B cell (primary cell): ENCODE results near the gene ARHGAP26. TPM values are rescaled to one million over a fixed set of nuclear protein-coding genes. Genes with fewer than 3 reads are reported as not detected.

ENCODE experiments used
- ATAC-seq: fragments of 200-7000 bp; cut with Tn5 transposase; one replicate; pipeline ENCODE4 v1.10.0; 2021; ENCODE audit warnings: low read depth, mild to moderate bottlenecking, moderate number of reproducible peaks, moderate library complexity
- CTCF ChIA-PET: fragments of 350-600 bp; sonication (Branson Sonifier 250); formaldehyde crosslinking; loops from one replicate; lab custom pipeline; 2021; ENCODE audit warnings: antibody characterized with exemption, inconsistent platforms; lab: Charles Lee
- POLR2A ChIA-PET: fragments of 350-600 bp; sonication (Branson Sonifier 250); formaldehyde crosslinking; loops from one replicate; lab custom pipeline; 2021; ENCODE audit warnings: antibody characterized with exemption; lab: Charles Lee
- DNase-seq: peaks from one replicate; pipeline ENCODE4 v3.0.0; 2013
- H2AFZ ChIP-seq: 2 replicates; pipeline ENCODE4 v1.6.1; 2012; ENCODE audit warnings: mild to moderate bottlenecking, low read depth, low read length; ENCODE audit not compliant: insufficient read depth, poor library complexity, severe bottlenecking
- H3K27ac ChIP-seq, 2 donors: 1 replicate in 1 of 2; 2 replicates in 1 of 2; pipeline ENCODE4 v1.5.1; 2012 to 2013; ENCODE audit warnings: low read length in 2 of 2, mild to moderate bottlenecking in 2 of 2, moderate library complexity in 1 of 2
- H3K27me3 ChIP-seq, 4 experiments: fragments of 200-600 bp in 1 of 4; sonication (generic) in 1 of 4; replicated peaks in 1 of 4; 1 replicate in 2 of 4; 2 replicates in 2 of 4; pipeline versions ENCODE4 v1.6.1 to v1.7.0; 2013 to 2016; ENCODE audit warnings: low read length in 3 of 4, mild to moderate bottlenecking in 2 of 4, mixed read lengths in 1 of 4, moderate library complexity in 1 of 4; ENCODE audit not compliant: insufficient read depth in 4 of 4, control insufficient read depth in 3 of 4; ENCODE audit errors: control extremely low read depth in 1 of 4
- H3K36me3 ChIP-seq, 2 experiments: replicated peaks in 1 of 2; 1 replicate in 1 of 2; 2 replicates in 1 of 2; pipeline versions ENCODE4 v1.6.1 to v1.7.1; 2013; ENCODE audit warnings: low read length in 1 of 2; ENCODE audit not compliant: insufficient read depth in 2 of 2, control insufficient read depth in 1 of 2; ENCODE audit errors: control extremely low read depth in 1 of 2, extremely low read depth in 1 of 2
- H3K4me1 ChIP-seq, 2 donors: fragments of 200-600 bp in 1 of 2; sonication (generic) in 1 of 2; 1 replicate in 1 of 2; 2 replicates in 1 of 2; pipeline versions ENCODE4 v1.5.1 to v1.6.1; 2013 to 2017; ENCODE audit warnings: low read length in 2 of 2; ENCODE audit not compliant: control insufficient read depth in 2 of 2, insufficient read depth in 2 of 2
- H3K4me2 ChIP-seq: replicated peaks from 2 replicates; pipeline ENCODE3; 2012; ENCODE audit warnings: mild to moderate bottlenecking, low read depth, low read length; ENCODE audit not compliant: poor library complexity, severe bottlenecking
- H3K4me3 ChIP-seq, 5 experiments: fragments of 200-600 bp in 1 of 5; sonication (generic) in 1 of 5; 1 replicate in 3 of 5; 2 replicates in 2 of 5; pipeline versions ENCODE4 v1.5.1 to v1.7.0; 2011 to 2016; ENCODE audit warnings: low read length in 4 of 5, mild to moderate bottlenecking in 4 of 5, low read depth in 2 of 5, control low read depth in 1 of 5, moderate library complexity in 1 of 5; ENCODE audit not compliant: insufficient read depth in 1 of 5; ENCODE audit errors: control extremely low read depth in 1 of 5, extremely low read depth in 1 of 5
- H3K79me2 ChIP-seq: fragments of 200-600 bp; sonication (generic); one replicate; pipeline ENCODE4 v1.6.0; 2016; ENCODE audit warnings: low read length; ENCODE audit not compliant: control insufficient read depth, insufficient read depth
- H3K9ac ChIP-seq: fragments of 200-600 bp; sonication (generic); 2 replicates; pipeline ENCODE4 v1.6.1; 2017; ENCODE audit warnings: mild to moderate bottlenecking, low read length, moderate library complexity
- H3K9me3 ChIP-seq, 3 donors: one replicate each; pipeline versions ENCODE4 v1.6.1 to v1.7.1; 2013; ENCODE audit warnings: low read length in 2 of 3; ENCODE audit not compliant: control insufficient read depth in 2 of 3, insufficient read depth in 1 of 3; ENCODE audit errors: control extremely low read depth in 1 of 3
- H4K20me1 ChIP-seq: 2 replicates; pipeline ENCODE4 v1.6.0; 2012; ENCODE audit warnings: mild to moderate bottlenecking, low read length; ENCODE audit not compliant: insufficient read depth, control insufficient read depth, poor library complexity, severe bottlenecking
- H3K27ac Mint-ChIP-seq: one replicate; pipeline ENCODE4 v1.8.0; 2021; ENCODE audit warnings: mixed read lengths
- H3K27me3 Mint-ChIP-seq: one replicate; pipeline ENCODE4 v1.8.0; 2021; ENCODE audit warnings: mixed read lengths
- H3K4me1 Mint-ChIP-seq: one replicate; pipeline ENCODE4 v1.8.0; 2021; ENCODE audit warnings: mixed read lengths
- H3K4me3 Mint-ChIP-seq: one replicate; pipeline ENCODE4 v1.8.0; 2021; ENCODE audit warnings: mixed read lengths
- H3K9me3 Mint-ChIP-seq: one replicate; pipeline ENCODE4 v1.8.0; 2022; ENCODE audit warnings: mixed read lengths; ENCODE audit not compliant: insufficient read depth
- CTCF ChIP-seq: fragments of 200-600 bp; IDR thresholded peaks from one replicate; pipeline ENCODE4 v1.8.0; 2022; ENCODE audit warnings: antibody characterized with exemption, mild to moderate bottlenecking
- EZH2 ChIP-seq: IDR thresholded peaks from 2 replicates; pipeline ENCODE4 v1.6.1; 2012; ENCODE audit warnings: borderline replicate concordance, low read depth, mild to moderate bottlenecking, moderate library complexity, low read length; ENCODE audit not compliant: insufficient read depth, poor library complexity, severe bottlenecking
- WGBS: methylation state at CpG from one replicate; pipeline ENCODE4 v1.1.5; 2013; ENCODE audit warnings: missing lambda C conversion rate; ENCODE audit not compliant: insufficient coverage; 5-methylcytosine and 5-hydroxymethylcytosine counted together
- intact Hi-C: fragments of 100-400 bp; cut with micrococcal nuclease; formaldehyde crosslinking; loops from one replicate; pipeline ENCODE4 v1.10.0; 2022
- polyA plus RNA-seq: library from polyadenylated mRNA; depleted of rRNA; stranded (reverse); fragments of >200 nt; gene quantifications from 2 replicates; pipeline ENCODE4 v1.2.3, GENCODE V29; 2012
- total RNA-seq, 2 donors: library from RNA; stranded (reverse); fragments of 120-200 nt in 1 of 2; gene quantifications; 1 replicate in 1 of 2; 2 replicates in 1 of 2; pipeline versions ENCODE4 v1.2.3 to v1.2.4, GENCODE V29; 2013 to 2022

Gene ARHGAP26
- total and polyA plus RNA-seq, 2 donors (not counting 1 experiment from before 2014, with no cell fraction given): 1.8 to 22.5 TPM

- POLR2A ChIA-PET: no interaction called here
- WGBS: 92% methylated on average over 2 of the region's 3 CpGs
- ATAC-seq: no peak
- TF ChIP-seq EZH2 (no peak), CTCF (no peak)
- no peak overlapping the region for H3K27ac ChIP-seq
- H3K9me3 Mint-ChIP-seq: no peaks in the 10 kb centered on the region
- CTCF ChIA-PET: interaction anchor here (0.6 to 1.1 kb wide), 2 partner anchors 160 to 164 kb away, joined by 3 read pairs; no protein-coding TSS in a partner anchor
- H3K9me3 ChIP-seq: no peaks in the 10 kb centered on the region
- no peak for DNase-seq
- H4K20me1 ChIP-seq: no peaks in the 10 kb centered on the region
- no peak overlapping the region for H2AFZ ChIP-seq
- H3K4me2 ChIP-seq: no peak overlapping the region
- no peaks in the 10 kb centered on the region for H3K27me3 Mint-ChIP-seq
- no peak overlapping the region for H3K9ac ChIP-seq
- no peaks in the 10 kb centered on the region for H3K4me1 ChIP-seq
- H3K4me3 Mint-ChIP-seq: no peak overlapping the region
- no peak overlapping the region for H3K27ac Mint-ChIP-seq
- no peak overlapping the region for H3K4me3 ChIP-seq
- H3K36me3 ChIP-seq: peaks cover 11 to 14% of the 10 kb centered on the region in 2 experiments
- no peaks in the 10 kb centered on the region for H3K4me1 Mint-ChIP-seq
- intact Hi-C loops: no loop called here
- H3K79me2 ChIP-seq: no peaks in the 10 kb centered on the region
- no peaks in the 10 kb centered on the region for H3K27me3 ChIP-seq
These were observed 138.5 kb downstream of the ARHGAP26 start for GRCh38 chr5:142908659-142909058.

- ATAC-seq: no peak
- H3K27ac Mint-ChIP-seq: no peak overlapping the region
These were observed 140.0 kb downstream of the ARHGAP26 start for GRCh38 chr5:142910128-142910527.

More at GRCh38 chr5:142910128-142910527, 140.0 kb downstream of the ARHGAP26 start:
- H3K9ac ChIP-seq: no peak overlapping the region
- no peaks in the 10 kb centered on the region for H3K4me1 ChIP-seq
- no peaks in the 10 kb centered on the region for H3K27me3 ChIP-seq
- H3K9me3 ChIP-seq: no peaks in the 10 kb centered on the region
- no peak overlapping the region for H2AFZ ChIP-seq
- no peaks in the 10 kb centered on the region for H3K79me2 ChIP-seq
- intact Hi-C loops: no loop called here
- no peaks in the 10 kb centered on the region for H3K4me1 Mint-ChIP-seq
- TF ChIP-seq EZH2 (no peak), CTCF (no peak)
- H3K4me3 Mint-ChIP-seq: no peak overlapping the region
- H3K4me3 ChIP-seq: no peak overlapping the region
- H3K27me3 Mint-ChIP-seq: no peaks in the 10 kb centered on the region
- no peak overlapping the region for H3K4me2 ChIP-seq
- no peaks in the 10 kb centered on the region for H4K20me1 ChIP-seq
- ChIA-PET POLR2A (no interaction called here), CTCF (interaction anchor here (1.2 to 1.8 kb wide), 2 partner anchors 10 to 12 kb away, joined by 3 to 5 read pairs; no protein-coding TSS in a partner anchor)
- no peaks in the 10 kb centered on the region for H3K9me3 Mint-ChIP-seq
- no CpG with 5 or more reads among the region's 6 CpGs for WGBS
- H3K36me3 ChIP-seq: peaks cover 8 to 10% of the 10 kb centered on the region in 2 experiments
- no peak overlapping the region for H3K27ac ChIP-seq
- no peak for DNase-seq
